Kidney (tissue), 14 donors: ENCODE results near the gene GAS7. TPM values are rescaled to one million over a fixed set of nuclear protein-coding genes. Genes with fewer than 3 reads are reported as not detected.

Source experiments
- DNase-seq, 5 donors: peaks; one replicate each; pipeline ENCODE4 v3.0.0-alpha.2; 2013 to 2020
- FAIRE-seq: peaks from 2 replicates; lab custom pipeline; 2012; peaks lifted over from hg19 to GRCh38; lab: Jason Lieb, UNC
- H3K27ac ChIP-seq, 2 donors: one replicate each; pipeline ENCODE4 v1.7.0; 2013; ENCODE audit warnings: low read depth in 2 of 2, low read length in 2 of 2, inconsistent platforms in 1 of 2
- H3K27me3 ChIP-seq: one replicate; pipeline ENCODE4 v1.7.1; 2013; ENCODE audit warnings: low read length, inconsistent platforms; ENCODE audit not compliant: control insufficient read depth, insufficient read depth
- H3K36me3 ChIP-seq, 3 donors: one replicate each; pipeline versions ENCODE4 v1.7.0 to v1.7.1; 2013; ENCODE audit warnings: low read length in 3 of 3, control low read depth in 1 of 3, inconsistent platforms in 1 of 3; ENCODE audit not compliant: insufficient read depth in 3 of 3, control insufficient read depth in 2 of 3
- H3K4me1 ChIP-seq, 3 donors: one replicate each; pipeline versions ENCODE4 v1.7.0 to v1.7.1; 2013; ENCODE audit warnings: low read length in 3 of 3, inconsistent platforms in 1 of 3, low read depth in 1 of 3; ENCODE audit not compliant: control insufficient read depth in 2 of 3, insufficient read depth in 2 of 3
- H3K4me3 ChIP-seq, 3 donors: one replicate each; pipeline versions ENCODE4 v1.7.0 to v1.8.1; 2013; ENCODE audit warnings: low read length in 3 of 3, control low read depth in 1 of 3, inconsistent platforms in 1 of 3
- H3K9ac ChIP-seq, 3 donors: one replicate each; pipeline versions ENCODE4 v1.7.0 to v1.7.1; 2013; ENCODE audit warnings: low read length in 3 of 3, control low read depth in 1 of 3, inconsistent platforms in 1 of 3
- H3K9me3 ChIP-seq, 3 donors: one replicate each; pipeline versions ENCODE4 v1.7.0 to v1.7.1; 2013; ENCODE audit warnings: low read length in 3 of 3, control low read depth in 1 of 3, inconsistent platforms in 1 of 3; ENCODE audit not compliant: control insufficient read depth in 2 of 3, insufficient read depth in 1 of 3
- CTCF ChIP-seq: IDR thresholded peaks from 3 replicates; pipeline ENCODE4 v1.5.1; 2012; ENCODE audit warnings: mild to moderate bottlenecking, moderate library complexity, borderline replicate concordance; ENCODE audit not compliant: insufficient read depth; ENCODE audit errors: extremely low read depth
- intact Hi-C: fragments of 100-400 bp; cut with DNase I; formaldehyde crosslinking; loops from one replicate; pipeline ENCODE4 v1.11.1; 2022
- polyA plus RNA-seq: library from polyadenylated mRNA; stranded (reverse); fragments of 350-450 nt; fragmentation: Illumina TruSeq; extraction: RNeasy Lipid Tissue Mini Kit (QIAGEN cat#74804); gene quantifications from one replicate; pipeline ENCODE4 v1.2.3, GENCODE V29; 2014; ENCODE audit warnings: low read depth, low replicate concordance; ENCODE audit not compliant: insufficient read depth
- total RNA-seq: library from RNA; stranded (reverse); fragmentation: NEBNext Ultra II Directional; extraction: Animal tissue kit (Norgen Biotek cat#: 25700); gene quantifications from one replicate; pipeline ENCODE4 v1.2.1, GENCODE V29; 2021
- donor health status: control.
- donor health status: control.
- donor health status: control.
- donor health status: control.
- donor health status: control.
- donor health status: DM: yes; HTN: yes; CAD: no.
- donor health status: Normal renal cell carcinoma (clear cell type).

The GAS7 gene
- total and polyA plus RNA-seq, 2 donors from 2014 or later = 1.1 to 20.5 TPM

- peak; percentile 74 to 97 (median 80) for DNase-seq
- H3K9ac ChIP-seq = no peak overlapping the region
Measured at GRCh38 chr17:10114931-10115535, 83.4 kb downstream of the GAS7 start.

GRCh38 chr17:10112962-10113361, 85.4 kb downstream of the GAS7 start:
- no peak for TF ChIP-seq CTCF
- no peaks in the 10 kb centered on the region for H3K9me3 ChIP-seq
- H3K4me3 ChIP-seq = no peak overlapping the region
- peaks cover 0 to 2% (median 0%) of the 10 kb centered on the region in 3 donors for H3K4me1 ChIP-seq
- H3K9ac ChIP-seq = no peak overlapping the region
- intact Hi-C loops = no loop called here
- FAIRE-seq (no peak), DNase-seq (no peak)
- no peaks in the 10 kb centered on the region for H3K36me3 ChIP-seq
- H3K27ac ChIP-seq = no peak overlapping the region
- H3K27me3 ChIP-seq = no peaks in the 10 kb centered on the region

More at GRCh38 chr17:10114931-10115535, 83.4 kb downstream of the GAS7 start:
- H3K4me3 ChIP-seq = no peak overlapping the region
- no peaks in the 10 kb centered on the region for H3K27me3 ChIP-seq
- H3K36me3 ChIP-seq = no peaks in the 10 kb centered on the region
- peaks cover 0 to 2% (median 0%) of the 10 kb centered on the region in 3 donors for H3K4me1 ChIP-seq
- H3K27ac ChIP-seq = peak overlapping the region; percentile 48 to 71
- no peak for TF ChIP-seq CTCF
- intact Hi-C loops = no loop called here
- FAIRE-seq = no peak
- H3K9me3 ChIP-seq = no peaks in the 10 kb centered on the region

- Histone ChIP-seq H3K27ac (no peak overlapping the region), H3K9ac (no peak overlapping the region), H3K4me1 (peaks cover 0 to 2% (median 0%) of the 10 kb centered on the region in 3 donors), H3K9me3 (no peaks in the 10 kb centered on the region), H3K4me3 (no peak overlapping the region), H3K27me3 (no peaks in the 10 kb centered on the region), H3K36me3 (no peaks in the 10 kb centered on the region)
- no peak for FAIRE-seq
- no peak for DNase-seq
- no peak for TF ChIP-seq CTCF
- intact Hi-C loops = no loop called here
Measured at GRCh38 chr17:10111907-10112452, 86.4 kb downstream of the GAS7 start.
